ENCODE measurements around the gene CD14. TPM values are rescaled to one million over a fixed set of nuclear protein-coding genes. Genes with fewer than 3 reads are reported as not detected.
"Not testable (repeated sequence)": the region's sequence is repeated elsewhere in the genome, so short reads cannot be mapped to it uniquely, and the experiment has no call there.

CD14 gene
- total RNA-seq, 1 experiment from 2014 or later: not detected

DNA sequence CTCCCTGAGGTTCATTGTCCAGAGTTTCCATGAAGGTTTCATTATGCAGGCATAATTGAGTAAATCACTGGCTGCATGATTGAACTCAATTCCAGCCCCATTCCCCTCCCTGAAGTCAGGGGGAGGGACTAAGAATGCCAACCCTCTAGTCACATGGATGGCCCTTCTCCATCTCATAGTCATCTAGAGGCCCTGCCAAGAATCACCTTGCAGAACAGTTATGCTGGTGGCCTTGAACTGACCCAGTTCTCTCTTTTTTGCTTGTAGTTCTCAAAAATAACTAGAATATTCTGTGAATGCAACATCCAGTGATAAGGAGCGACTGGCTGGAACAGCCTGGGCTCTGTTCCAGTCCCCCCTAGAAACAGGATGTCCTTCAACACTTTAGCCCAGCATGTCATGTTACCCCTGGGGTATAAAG, 36.6 kb downstream of the CD14 start:
- DNase-seq (ENCODE audit: low spot score): no peak

DNA sequence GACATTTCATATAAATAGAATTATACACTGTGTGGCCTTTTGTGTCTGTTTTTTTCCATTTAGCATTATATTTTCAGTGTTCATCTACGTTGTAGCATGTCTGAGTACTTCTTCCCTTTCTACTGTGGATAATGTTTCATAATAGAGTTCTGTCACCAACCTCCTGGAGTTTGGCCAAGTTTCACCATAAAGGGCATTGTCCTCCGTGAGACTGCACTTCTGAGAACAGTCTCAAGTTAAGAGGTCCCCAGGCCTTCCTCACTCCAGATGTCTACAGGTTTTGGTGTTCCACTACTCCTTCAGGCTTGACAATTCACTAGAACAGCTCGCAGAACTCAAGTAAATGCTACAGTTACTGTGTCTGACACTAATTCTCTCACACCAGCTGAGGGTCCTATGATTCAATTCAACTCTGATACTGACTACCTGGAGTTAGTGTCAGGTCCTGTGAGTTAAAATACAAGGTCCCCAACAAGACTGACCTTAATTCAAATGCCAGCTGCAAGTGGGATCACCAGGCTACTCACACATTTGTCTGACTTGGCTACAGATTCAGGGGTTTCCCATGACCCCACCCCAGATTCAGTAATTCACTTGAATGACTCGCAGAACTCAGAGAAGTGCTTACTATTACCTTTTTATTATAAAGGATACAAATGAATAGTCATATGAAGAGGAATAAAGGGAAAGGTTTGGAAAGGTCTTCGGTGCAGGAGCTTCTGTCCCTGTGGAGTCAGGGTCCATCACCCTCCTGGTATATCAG, 37.3 kb downstream of the CD14 start:
- no peak for DNase-seq (ENCODE audit: low spot score)

DNA sequence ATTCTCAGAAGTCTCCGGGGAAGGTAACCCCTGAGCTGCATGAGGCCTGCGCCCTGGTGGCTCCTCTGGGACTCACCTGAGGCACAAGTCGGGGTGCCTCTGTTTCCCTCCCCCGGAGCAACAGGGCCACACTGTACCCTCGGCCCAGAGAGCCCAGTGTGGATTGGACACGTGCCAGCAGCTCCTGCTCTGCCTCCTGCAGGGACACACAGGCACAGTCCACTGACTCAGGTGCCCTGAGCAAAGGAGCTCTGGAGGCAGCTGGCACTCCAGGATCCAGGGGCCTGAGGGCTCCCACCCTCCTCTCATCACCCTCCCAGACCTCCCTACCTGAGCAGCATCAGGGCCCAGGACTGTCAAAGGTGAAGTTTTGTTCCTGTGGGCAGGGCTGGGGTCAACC, 38.8 kb downstream of the CD14 start:
- no peak for DNase-seq (ENCODE audit: low spot score)

DNA sequence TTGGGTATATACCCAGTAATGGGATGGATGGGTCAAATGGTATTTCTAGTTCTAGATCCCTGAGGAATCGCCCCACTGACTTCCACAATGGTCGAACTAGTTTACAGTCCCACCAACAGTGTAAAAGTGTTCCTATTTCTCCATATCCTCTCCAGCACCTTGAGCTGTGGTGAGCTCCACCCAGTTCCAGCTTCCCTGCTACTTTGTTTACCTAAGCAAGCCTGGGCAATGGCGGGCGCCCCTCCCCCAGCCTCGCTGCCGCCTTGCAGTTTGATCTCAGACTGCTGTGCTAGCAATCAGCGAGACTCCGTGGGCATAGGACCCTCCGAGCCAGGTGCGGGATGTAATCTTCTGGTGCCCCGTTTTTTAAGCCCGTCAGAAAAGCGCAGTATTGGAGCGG, 39.9 kb downstream of the CD14 start:
- not testable (repeated sequence) for DNase-seq (ENCODE audit: low spot score)

DNA sequence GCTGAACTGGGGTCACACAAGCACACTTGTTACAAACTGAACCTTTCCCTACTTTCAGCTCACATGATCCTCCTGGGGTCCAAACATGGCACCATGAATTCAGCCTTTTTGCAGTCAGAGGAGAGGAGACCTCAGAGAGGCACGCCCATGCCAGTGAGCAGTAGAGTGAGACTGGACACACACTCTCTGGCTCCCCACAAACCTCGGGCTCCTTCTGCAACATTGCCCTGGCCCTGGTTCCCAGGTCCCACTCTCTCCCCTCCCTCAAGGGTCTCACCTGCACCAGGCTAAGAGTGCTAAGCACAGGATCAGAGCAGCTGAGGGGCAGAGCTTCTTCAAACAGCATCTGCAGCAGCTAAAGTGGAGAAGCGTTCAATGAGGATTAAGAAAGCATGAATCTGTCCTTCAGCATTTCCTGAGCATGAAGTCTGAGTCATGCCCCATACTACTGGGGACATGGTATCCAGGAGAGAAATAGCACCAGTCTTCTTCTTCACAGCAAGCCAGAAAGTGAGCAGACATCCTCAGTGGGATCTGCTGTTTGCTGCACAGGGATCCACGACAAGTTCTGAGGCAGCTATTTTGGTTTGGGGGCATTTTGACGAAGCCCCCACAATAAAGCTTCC, 41.1 kb downstream of the CD14 start:
- DNase-seq (ENCODE audit: low spot score): peak; percentile 51

DNA sequence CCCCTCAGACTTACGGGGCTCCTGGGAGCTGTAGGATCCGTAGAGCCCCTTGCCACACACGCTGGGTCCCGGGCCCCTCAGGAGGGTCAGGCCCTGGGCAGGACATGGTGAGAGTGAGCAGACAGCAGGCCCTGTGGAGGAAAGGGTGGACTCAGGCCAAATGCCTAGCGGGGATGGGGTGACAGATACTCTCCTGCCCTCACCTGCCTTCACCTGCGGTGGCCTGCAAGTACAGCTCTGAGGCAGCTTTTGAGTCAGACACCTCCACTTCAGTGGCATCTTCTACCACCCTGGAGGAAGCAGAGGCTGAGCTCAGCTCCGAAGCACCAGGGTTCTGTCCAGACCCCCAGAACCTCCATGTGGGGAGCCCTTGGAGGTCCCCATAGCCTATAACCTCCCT, 42.1 kb downstream of the CD14 start:
- DNase-seq (ENCODE audit: low spot score): no peak

DNA sequence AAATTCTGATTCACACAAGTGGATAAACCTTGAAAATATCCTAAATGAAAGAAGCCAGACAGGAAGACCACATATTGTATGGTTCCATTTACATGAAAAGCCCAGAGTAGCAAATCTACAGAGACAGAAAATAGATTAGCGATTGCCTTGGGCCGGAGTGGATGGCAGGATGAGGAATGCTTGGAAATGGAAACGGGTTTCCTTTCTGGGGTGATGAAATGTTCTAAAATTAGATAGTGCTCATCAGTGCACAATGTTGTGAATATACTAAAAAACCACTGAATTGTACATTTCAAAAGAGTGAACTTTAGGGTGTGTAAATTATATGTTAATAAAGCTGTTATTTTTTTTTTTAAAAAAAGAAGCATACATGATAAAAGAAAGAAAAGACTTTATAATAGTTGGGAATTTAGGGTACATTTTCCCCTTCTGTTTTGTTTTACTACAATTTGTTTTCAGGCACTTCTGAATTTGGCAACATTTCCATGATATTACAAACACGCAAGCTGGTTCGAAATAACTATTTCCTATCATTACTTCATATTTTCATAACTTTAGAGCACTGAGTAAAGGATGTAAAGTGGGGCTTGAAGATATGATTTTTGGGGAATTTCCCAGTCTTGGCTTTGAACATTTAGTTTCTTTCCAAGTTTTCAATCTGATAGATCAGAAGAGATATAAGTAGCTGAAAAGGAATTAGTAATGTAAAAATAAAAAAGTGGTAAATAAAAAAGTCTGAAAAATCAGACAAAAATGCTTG, 44.5 kb downstream of the CD14 start:
- DNase-seq (ENCODE audit: low spot score): no peak

DNA sequence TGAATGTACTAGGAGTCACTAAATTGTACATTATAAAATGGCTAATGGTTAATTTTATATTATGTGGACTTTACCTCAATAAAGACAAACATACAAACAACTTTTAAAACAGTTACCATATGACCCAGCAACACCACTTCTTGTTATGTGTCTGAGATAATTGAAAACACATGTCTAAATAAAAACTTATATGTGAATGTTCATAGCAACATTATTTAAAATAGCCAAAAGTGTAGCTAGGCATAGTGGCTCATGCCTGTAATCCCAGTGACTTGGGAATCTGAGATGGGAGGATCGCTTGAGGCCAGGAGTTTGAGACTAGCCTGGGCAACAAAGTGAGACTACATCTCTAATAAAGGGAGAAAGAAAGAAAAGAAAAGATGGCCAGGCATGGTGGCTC, 45.5 kb downstream of the CD14 start:
- no peak for DNase-seq (ENCODE audit: low spot score)

Other genes with a start within 250 kb of the CD14 start
- gene ANKHD1, start 231.3 kb downstream of the CD14 start, total RNA-seq (2014; rRNA removed; shearing (Covaris generic)): 49.3 and 51.3 TPM in 2 replicates
- gene EIF4EBP3, start 85.5 kb downstream of the CD14 start, total RNA-seq (2014; rRNA removed; shearing (Covaris generic)): not detected in 2 replicates
- 55.0 and 57.1 TPM in 2 replicates for gene SRA1, start 75.7 kb downstream of the CD14 start, total RNA-seq (2014; rRNA removed; shearing (Covaris generic))
- gene APBB3, start 68.6 kb downstream of the CD14 start, total RNA-seq (2014; rRNA removed; shearing (Covaris generic)): 5.9 and 6.1 TPM in 2 replicates
- gene SLC35A4, start 68.3 kb downstream of the CD14 start, total RNA-seq (2014; rRNA removed; shearing (Covaris generic)): 51.2 and 59.8 TPM in 2 replicates
- 1.4 and 8.8 TPM in 2 replicates for gene TMCO6, start 6.3 kb upstream of the CD14 start, total RNA-seq (2014; rRNA removed; shearing (Covaris generic))
- 112 and 115 TPM in 2 replicates for gene NDUFA2, start 14.5 kb upstream of the CD14 start, total RNA-seq (2014; rRNA removed; shearing (Covaris generic))
- gene IK, start 14.7 kb upstream of the CD14 start, total RNA-seq (2014; rRNA removed; shearing (Covaris generic)): 147 and 211 TPM in 2 replicates
- gene WDR55, start 31.7 kb upstream of the CD14 start, total RNA-seq (2014; rRNA removed; shearing (Covaris generic)): 28.5 and 30.8 TPM in 2 replicates
- gene DND1, start 40.4 kb upstream of the CD14 start, total RNA-seq (2014; rRNA removed; shearing (Covaris generic)): 1.5 TPM in 1 of 2 replicates, not detected in the other
- 143 and 148 TPM in 2 replicates for gene HARS1, start 58.2 kb upstream of the CD14 start, total RNA-seq (2014; rRNA removed; shearing (Covaris generic))
- 46.1 and 50.5 TPM in 2 replicates for gene HARS2, start 58.3 kb upstream of the CD14 start, total RNA-seq (2014; rRNA removed; shearing (Covaris generic))
- gene ZMAT2, start 67.3 kb upstream of the CD14 start, total RNA-seq (2014; rRNA removed; shearing (Covaris generic)): 91.8 and 100 TPM in 2 replicates
- gene PCDHA1, start 153.0 kb upstream of the CD14 start, total RNA-seq (2014; rRNA removed; shearing (Covaris generic)): 0.02 TPM in 1 of 2 replicates, not detected in the other
- gene PCDHA2, start 161.7 kb upstream of the CD14 start, total RNA-seq (2014; rRNA removed; shearing (Covaris generic)): 0.03 and 0.81 TPM in 2 replicates
- gene PCDHA3, start 167.9 kb upstream of the CD14 start, total RNA-seq (2014; rRNA removed; shearing (Covaris generic)): 2.9 and 3.2 TPM in 2 replicates
- gene PCDHA4, start 173.9 kb upstream of the CD14 start, total RNA-seq (2014; rRNA removed; shearing (Covaris generic)): 1.9 and 2.6 TPM in 2 replicates
- 0.10 and 0.12 TPM in 2 replicates for gene PCDHA5, start 188.4 kb upstream of the CD14 start, total RNA-seq (2014; rRNA removed; shearing (Covaris generic))
- 0.43 and 0.69 TPM in 2 replicates for gene PCDHA6, start 194.8 kb upstream of the CD14 start, total RNA-seq (2014; rRNA removed; shearing (Covaris generic))
- gene PCDHA7, start 201.1 kb upstream of the CD14 start, total RNA-seq (2014; rRNA removed; shearing (Covaris generic)): 0.19 and 0.38 TPM in 2 replicates
- gene PCDHA8, start 208.0 kb upstream of the CD14 start, total RNA-seq (2014; rRNA removed; shearing (Covaris generic)): not detected in 2 replicates
- gene PCDHA9, start 215.2 kb upstream of the CD14 start, total RNA-seq (2014; rRNA removed; shearing (Covaris generic)): 0.07 TPM in 1 of 2 replicates, not detected in the other
- 0.02 and 0.10 TPM in 2 replicates for gene PCDHA10, start 222.7 kb upstream of the CD14 start, total RNA-seq (2014; rRNA removed; shearing (Covaris generic))
- 0.10 TPM in 1 of 2 replicates, not detected in the other for gene PCDHA11, start 235.8 kb upstream of the CD14 start, total RNA-seq (2014; rRNA removed; shearing (Covaris generic))
- gene PCDHA12, start 242.1 kb upstream of the CD14 start, total RNA-seq (2014; rRNA removed; shearing (Covaris generic)): 3.8 and 4.5 TPM in 2 replicates
- 0.26 TPM in 1 of 2 replicates, not detected in the other for gene PCDHA13, start 248.9 kb upstream of the CD14 start, total RNA-seq (2014; rRNA removed; shearing (Covaris generic))

All from A172 (cell line).